Measurements from ENCODE around the gene PTPN1. TPM values are rescaled to one million over a fixed set of nuclear protein-coding genes. Genes with fewer than 3 reads are reported as not detected.

Gene PTPN1
- total and polyA plus RNA-seq, 2 of the 13 experiments (the other 11 are each of a cell fraction or from before 2014, with no cell fraction given) = 17.7 to 37.2 TPM

DNA sequence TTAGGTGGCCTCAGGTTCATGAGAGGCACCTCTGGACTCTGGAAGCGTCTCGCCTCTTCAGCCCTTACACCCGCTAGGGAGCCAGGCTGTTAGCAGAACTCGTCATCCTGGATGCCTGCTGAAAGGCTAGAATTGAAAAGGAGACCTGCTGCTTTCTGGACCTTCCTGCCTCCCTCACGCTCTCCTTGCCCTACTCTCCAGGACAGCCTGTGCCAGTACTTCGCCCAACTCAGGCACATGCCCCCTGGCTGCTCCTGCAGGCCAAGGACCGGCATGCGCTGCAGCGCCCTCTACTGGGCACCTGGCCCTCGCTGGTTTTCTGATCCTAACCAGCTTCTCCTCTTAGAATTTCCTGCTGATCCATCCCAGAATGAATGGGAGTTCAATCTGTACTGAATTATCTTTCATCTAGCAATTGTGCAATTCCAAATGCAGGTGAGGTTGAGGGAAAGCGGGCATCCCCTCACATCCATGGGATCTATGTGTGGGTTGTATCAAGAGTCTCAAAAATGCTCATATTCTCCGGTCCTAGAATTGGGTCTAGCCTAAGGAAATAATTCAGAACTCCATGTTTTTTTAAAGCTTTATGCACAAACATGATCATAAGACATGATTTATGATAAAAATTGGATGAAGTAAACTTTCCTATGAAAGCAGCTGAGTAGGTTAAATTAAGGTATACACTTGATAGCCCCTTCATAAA is 78.0 kb downstream of the PTPN1 start (continued):
- TF ChIP-seq, protein P1, sequence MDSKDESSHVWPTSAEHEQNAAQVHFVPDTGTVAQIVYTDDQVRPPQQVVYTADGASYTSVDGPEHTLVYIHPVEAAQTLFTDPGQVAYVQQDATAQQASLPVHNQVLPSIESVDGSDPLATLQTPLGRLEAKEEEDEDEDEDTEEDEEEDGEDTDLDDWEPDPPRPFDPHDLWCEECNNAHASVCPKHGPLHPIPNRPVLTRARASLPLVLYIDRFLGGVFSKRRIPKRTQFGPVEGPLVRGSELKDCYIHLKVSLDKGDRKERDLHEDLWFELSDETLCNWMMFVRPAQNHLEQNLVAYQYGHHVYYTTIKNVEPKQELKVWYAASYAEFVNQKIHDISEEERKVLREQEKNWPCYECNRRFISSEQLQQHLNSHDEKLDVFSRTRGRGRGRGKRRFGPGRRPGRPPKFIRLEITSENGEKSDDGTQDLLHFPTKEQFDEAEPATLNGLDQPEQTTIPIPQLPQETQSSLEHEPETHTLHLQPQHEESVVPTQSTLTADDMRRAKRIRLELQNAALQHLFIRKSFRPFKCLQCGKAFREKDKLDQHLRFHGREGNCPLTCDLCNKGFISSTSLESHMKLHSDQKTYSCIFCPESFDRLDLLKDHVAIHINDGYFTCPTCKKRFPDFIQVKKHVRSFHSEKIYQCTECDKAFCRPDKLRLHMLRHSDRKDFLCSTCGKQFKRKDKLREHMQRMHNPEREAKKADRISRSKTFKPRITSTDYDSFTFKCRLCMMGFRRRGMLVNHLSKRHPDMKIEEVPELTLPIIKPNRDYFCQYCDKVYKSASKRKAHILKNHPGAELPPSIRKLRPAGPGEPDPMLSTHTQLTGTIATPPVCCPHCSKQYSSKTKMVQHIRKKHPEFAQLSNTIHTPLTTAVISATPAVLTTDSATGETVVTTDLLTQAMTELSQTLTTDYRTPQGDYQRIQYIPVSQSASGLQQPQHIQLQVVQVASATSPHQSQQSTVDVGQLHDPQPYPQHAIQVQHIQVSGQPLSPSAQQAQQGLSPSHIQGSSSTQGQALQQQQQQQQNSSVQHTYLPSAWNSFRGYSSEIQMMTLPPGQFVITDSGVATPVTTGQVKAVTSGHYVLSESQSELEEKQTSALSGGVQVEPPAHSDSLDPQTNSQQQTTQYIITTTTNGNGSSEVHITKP (CRISPR knock-in tag; IDR thresholded peaks at IDR 0.05; ENCODE audit: low read depth) = no peak
- TF ChIP-seq, protein P2, sequence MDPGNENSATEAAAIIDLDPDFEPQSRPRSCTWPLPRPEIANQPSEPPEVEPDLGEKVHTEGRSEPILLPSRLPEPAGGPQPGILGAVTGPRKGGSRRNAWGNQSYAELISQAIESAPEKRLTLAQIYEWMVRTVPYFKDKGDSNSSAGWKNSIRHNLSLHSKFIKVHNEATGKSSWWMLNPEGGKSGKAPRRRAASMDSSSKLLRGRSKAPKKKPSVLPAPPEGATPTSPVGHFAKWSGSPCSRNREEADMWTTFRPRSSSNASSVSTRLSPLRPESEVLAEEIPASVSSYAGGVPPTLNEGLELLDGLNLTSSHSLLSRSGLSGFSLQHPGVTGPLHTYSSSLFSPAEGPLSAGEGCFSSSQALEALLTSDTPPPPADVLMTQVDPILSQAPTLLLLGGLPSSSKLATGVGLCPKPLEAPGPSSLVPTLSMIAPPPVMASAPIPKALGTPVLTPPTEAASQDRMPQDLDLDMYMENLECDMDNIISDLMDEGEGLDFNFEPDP (CRISPR knock-in tag; conservative IDR thresholded peaks at IDR 0.05) = no peak
- TF ChIP-seq, protein P3, sequence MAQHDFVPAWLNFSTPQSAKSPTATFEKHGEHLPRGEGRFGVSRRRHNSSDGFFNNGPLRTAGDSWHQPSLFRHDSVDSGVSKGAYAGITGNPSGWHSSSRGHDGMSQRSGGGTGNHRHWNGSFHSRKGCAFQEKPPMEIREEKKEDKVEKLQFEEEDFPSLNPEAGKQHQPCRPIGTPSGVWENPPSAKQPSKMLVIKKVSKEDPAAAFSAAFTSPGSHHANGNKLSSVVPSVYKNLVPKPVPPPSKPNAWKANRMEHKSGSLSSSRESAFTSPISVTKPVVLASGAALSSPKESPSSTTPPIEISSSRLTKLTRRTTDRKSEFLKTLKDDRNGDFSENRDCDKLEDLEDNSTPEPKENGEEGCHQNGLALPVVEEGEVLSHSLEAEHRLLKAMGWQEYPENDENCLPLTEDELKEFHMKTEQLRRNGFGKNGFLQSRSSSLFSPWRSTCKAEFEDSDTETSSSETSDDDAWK (CRISPR knock-in tag; IDR thresholded peaks at IDR 0.05) = no peak
- TF ChIP-seq KDM4B (CRISPR knock-in tag; IDR thresholded peaks at IDR 0.05) (no peak), FOXP1 (IDR thresholded peaks at IDR 0.05) (no peak), FOXP1 (CRISPR knock-in tag; IDR thresholded peaks at IDR 0.05) (no peak), ZNF44 (CRISPR knock-in tag; IDR thresholded peaks at IDR 0.05) (no peak), ZNF670 (CRISPR knock-in tag; IDR thresholded peaks at IDR 0.05; ENCODE audit: borderline replicate concordance) (no peak), EEA1 (CRISPR knock-in tag; IDR thresholded peaks at IDR 0.05; ENCODE audit: borderline replicate concordance) (no peak), FOXA3 (CRISPR knock-in tag; IDR thresholded peaks at IDR 0.05) (peak; percentile 26; the same call in 1 of the 2 replicates), HNRNPL (IDR thresholded peaks at IDR 0.05; ENCODE audit: low read depth, low read length) (peak; percentile 92; the same call in 1 of the 2 replicates), TARDBP (CRISPR knock-in tag; IDR thresholded peaks at IDR 0.05) (0 out of 2 replicates have a peak, but pooled peaks have one; percentile 53), NR1H2 (CRISPR knock-in tag; IDR thresholded peaks at IDR 0.05; ENCODE audit: borderline replicate concordance, low read depth) (no peak), BORCS8-MEF2B (CRISPR knock-in tag; IDR thresholded peaks at IDR 0.05) (peak; percentile 95)
- TF ChIP-seq, protein P4, sequence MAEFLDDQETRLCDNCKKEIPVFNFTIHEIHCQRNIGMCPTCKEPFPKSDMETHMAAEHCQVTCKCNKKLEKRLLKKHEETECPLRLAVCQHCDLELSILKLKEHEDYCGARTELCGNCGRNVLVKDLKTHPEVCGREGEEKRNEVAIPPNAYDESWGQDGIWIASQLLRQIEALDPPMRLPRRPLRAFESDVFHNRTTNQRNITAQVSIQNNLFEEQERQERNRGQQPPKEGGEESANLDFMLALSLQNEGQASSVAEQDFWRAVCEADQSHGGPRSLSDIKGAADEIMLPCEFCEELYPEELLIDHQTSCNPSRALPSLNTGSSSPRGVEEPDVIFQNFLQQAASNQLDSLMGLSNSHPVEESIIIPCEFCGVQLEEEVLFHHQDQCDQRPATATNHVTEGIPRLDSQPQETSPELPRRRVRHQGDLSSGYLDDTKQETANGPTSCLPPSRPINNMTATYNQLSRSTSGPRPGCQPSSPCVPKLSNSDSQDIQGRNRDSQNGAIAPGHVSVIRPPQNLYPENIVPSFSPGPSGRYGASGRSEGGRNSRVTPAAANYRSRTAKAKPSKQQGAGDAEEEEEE (CRISPR knock-in tag; IDR thresholded peaks at IDR 0.05; ENCODE audit: borderline replicate concordance) = no peak
- TF ChIP-seq, protein P5, sequence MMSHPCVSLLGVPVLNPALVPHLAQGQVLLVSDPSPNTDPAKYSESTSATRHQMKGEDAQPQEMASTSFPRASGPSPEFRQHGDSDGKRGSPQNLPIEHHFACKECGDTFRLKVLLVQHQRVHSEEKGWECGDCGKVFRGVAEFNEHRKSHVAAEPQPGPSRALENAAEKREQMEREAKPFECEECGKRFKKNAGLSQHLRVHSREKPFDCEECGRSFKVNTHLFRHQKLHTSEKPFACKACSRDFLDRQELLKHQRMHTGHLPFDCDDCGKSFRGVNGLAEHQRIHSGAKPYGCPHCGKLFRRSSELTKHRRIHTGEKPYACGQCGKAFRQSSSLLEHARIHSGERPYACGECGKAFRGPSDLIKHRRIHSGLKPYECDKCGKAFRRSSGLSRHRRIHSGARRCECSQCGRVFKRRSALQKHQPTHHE (CRISPR knock-in tag; IDR thresholded peaks at IDR 0.05; ENCODE audit: borderline replicate concordance) = no peak
- TF ChIP-seq, protein P6, sequence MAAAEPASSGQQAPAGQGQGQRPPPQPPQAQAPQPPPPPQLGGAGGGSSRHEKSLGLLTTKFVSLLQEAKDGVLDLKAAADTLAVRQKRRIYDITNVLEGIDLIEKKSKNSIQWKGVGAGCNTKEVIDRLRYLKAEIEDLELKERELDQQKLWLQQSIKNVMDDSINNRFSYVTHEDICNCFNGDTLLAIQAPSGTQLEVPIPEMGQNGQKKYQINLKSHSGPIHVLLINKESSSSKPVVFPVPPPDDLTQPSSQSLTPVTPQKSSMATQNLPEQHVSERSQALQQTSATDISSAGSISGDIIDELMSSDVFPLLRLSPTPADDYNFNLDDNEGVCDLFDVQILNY (CRISPR knock-in tag; conservative IDR thresholded peaks at IDR 0.05) = no peak
- TF ChIP-seq, protein P7, sequence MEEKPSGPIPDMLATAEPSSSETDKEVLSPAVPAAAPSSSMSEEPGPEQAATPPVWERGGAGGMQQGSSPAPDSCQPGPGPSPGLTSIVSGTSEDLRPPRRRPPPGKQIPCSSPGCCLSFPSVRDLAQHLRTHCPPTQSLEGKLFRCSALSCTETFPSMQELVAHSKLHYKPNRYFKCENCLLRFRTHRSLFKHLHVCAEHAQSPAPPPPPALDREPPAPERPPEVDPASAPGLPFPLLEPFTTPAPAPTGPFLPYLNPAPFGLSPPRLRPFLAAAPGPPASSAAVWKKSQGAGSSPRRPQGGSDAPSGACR (CRISPR knock-in tag; IDR thresholded peaks at IDR 0.05) = no peak
